Nucleus accumbens (tissue), 56 donors: ENCODE results near the gene PIGC.
A peak's percentile ranks its signal among the peaks of the same experiment; 100 is the strongest.

Experiments
- DNase-seq, 56 donors: peaks; one replicate each; lab custom pipeline; 2025; lab: John Stamatoyannopoulos, UW

PIGC gene

DNA sequence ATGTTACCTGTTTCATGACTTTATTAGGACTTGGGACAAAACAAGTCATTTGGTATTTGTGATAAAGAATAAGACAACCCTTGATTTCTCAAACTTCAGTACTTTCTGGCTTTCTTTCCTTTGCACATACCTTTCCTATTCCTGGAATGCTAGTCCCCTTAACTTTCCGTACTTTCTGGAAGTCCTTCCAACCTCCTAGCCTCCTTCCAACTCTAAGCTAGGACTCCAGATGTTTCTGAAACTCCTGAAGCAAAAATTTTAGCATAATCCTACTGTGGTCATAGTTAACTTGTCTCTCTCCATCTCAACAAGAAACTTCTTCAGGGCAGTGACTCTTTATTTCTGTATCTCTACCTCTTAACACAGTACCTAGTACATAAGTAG is 43.2 kb downstream of the PIGC start:
- DNase-seq, result no peak

DNA sequence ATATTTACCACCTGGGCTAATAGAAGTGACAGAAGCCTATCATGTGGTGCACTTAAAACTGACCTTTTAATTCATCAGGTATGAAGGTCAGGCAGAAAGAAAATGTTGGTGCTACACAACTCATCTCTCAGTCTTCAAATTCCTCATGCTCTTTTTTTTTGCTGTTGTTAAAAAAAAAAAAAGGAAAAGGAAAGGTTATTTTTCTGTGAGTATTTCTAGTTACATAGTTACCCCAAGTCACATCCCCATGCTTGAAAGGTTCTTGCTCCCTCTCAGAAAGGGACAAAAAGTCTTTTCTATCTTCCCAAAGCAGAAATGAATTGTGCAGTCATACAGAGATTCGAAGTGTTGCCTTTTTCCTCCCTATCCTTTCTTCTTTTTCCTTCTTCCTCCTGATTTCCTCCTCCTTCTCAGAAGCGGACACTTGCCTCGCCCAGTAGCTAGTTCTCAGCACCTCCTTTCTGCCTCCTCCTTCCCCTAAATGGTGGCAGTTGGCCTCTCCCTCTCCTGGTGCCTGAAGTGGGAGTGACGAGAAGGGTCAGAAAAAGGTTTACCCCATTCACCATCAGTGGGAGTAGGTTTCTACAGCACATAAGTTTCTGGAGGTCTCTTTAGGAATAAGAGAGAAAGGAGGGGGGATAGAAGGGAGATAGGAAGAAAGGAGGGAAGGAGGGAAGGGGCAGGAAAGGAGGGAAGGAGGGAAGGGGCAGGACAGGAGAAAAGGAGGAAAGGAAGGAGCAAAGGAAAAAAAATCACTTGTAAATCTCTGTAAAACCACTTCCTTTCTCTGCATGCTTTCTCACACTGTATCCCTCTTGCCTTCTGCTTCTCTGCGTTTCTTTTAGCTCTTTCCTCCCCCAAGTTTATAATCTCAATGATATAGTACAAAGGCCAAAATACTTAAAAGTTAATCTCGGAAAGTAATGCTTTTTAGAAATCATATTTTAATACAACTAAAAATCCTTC is 43.8 kb downstream of the PIGC start:
- peak in 1 of 56 donors; percentile 2 for DNase-seq

DNA sequence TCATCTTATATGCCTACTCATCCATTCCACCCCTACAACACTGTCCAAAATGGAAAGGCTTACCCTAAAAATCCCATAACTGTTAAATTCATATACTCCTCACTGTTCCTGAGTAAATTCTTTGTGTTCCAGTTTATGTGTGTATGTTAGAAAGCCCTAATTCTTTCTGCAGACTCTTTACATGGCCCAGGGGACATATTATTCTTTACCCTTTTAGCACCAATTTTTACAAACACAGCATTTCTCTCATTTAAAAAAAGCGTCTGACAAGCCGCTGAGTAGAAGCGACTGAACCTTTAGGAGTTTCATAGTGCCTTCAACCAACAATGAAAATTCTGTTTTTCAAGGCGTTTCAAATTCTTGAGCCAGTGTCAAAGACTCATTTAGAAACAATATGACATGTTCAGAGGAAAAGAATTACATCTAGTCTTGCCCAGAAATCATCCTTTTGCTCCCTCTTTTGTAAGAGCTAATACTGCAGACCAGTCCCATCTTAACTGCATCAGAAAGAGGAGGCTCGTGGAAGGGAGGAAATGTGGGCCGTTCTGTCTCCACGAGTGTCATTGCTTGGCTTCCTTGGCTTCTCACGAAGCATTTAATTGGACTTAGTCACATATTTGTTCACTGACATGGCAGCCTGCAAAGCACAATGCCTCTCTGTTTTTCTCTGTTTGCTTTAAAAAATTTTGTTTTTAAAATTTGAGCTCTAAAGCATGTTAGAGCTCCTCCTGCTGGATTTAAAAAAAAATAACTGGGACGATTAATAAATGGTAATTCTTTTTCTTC is 44.7 kb downstream of the PIGC start:
- DNase-seq, result peak in 41 of 56 donors; percentile 5 to 72 (median 40)

DNA sequence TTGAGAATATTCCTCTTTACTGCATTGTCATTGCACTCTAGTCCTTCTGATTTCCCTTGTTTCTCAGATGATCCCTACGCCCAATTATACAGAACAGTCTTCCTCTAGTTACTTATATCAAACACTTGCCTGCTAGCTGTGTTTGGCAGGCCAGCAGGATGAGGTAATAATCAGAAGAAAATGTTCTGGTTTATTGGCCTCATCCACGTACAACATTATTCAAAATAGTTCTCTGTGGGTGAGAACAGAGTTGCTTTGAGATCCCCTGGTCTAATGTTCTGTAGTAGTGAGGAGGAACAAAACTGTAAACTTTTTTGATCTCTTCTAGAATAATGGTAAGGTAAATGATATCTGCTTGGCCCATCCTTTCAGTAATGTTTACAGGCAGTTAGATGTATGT is 45.7 kb downstream of the PIGC start:
- DNase-seq, result no peak

- DNase-seq, result no peak
Observed at GRCh38 chr1:172397633-172398032, 46.2 kb downstream of the PIGC start.

DNA sequence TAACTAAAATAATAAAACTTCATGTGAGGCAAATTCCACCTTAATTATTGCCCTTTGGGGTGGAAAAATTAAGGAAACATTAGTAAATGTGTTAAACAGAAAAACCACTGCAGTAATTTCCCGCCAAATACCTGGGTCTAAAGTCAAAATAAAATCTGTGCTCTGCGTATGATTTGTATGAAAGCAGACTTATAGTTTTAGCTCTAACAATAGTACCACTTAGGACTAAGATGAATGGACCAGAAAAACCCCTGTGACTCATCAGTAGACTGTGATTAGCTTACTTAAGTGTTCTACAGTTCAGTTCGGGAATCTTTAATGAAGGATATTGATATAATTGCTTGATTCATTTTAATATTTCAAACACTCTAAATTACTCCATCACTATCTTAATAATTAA is 46.6 kb downstream of the PIGC start:
- DNase-seq, result no peak

- no peak for DNase-seq
Observed at GRCh38 chr1:172395576-172395975, 48.3 kb downstream of the PIGC start.

GRCh38 chr1:172394811-172395210 is 49.1 kb downstream of the PIGC start:
- no peak for DNase-seq

GRCh38 chr1:172394141-172394751 is 49.6 kb downstream of the PIGC start:
- peak in 8 of 56 donors; percentile 1 to 29 (median 12) for DNase-seq

- DNase-seq, result peak in 2 of 56 donors; percentile 2 to 18
Observed at GRCh38 chr1:172393354-172393753, 50.5 kb downstream of the PIGC start.

DNA sequence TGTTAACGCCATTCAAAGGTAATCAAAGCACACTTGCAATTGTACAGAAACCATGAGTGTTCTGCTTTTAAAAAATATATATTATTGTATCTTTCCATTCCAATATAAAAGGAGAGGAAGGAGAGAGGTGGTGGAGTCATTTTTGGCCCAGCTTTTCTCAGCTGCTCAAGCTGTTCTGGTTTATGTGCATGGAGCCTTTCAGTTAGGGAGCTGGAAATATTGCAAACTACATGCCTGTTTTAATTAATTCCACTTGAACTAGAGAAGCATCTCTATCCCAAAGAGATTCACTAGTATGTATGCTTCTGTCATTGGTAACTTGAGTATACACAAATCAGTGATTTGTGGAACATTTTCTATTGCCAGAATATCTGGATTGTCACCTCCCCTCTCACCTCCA is 51.9 kb downstream of the PIGC start:
- no peak for DNase-seq
